Umbilical cord (tissue), 2 donors: Measurements from ENCODE around the gene DACH1. TPM values are rescaled to one million over a fixed set of nuclear protein-coding genes. Genes with fewer than 3 reads are reported as not detected.

Source experiments
- DNase-seq: peaks from one replicate; pipeline ENCODE4 v3.0.0-alpha.2; 2015; ENCODE audit warnings: low spot score
- total RNA-seq: library from RNA; depleted of rRNA; stranded (reverse); fragments of >200 nt; gene quantifications from one replicate; pipeline ENCODE4 v1.2.3, GENCODE V29; 2014; ENCODE audit warnings: low replicate concordance; ENCODE audit not compliant: insufficient read depth

Gene DACH1
- total RNA-seq, 1 donor from 2014 or later: 3.6 TPM

- DNase-seq: no peak
Observed at GRCh38 chr13:71399631-71400215, 467.3 kb downstream of the DACH1 start.

DNA sequence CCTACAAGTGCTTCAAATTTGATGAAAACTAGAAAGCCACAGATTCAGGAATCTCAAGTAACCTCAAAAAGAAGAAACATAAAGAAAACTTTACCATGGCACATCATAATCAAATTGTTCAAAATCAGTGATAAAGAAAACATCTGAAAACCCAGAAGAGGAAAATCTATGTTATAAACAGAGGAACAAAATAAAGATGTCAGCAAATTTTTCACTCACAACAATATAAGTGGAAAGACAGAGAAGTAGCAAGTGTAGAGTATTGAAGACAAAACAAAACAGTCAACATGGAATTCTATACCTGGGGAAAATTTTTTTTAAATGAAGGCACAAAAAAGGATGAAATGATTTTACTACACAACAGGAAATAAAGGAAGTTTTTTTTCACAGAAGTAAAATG is 470.9 kb downstream of the DACH1 start:
- no peak for DNase-seq

DNA sequence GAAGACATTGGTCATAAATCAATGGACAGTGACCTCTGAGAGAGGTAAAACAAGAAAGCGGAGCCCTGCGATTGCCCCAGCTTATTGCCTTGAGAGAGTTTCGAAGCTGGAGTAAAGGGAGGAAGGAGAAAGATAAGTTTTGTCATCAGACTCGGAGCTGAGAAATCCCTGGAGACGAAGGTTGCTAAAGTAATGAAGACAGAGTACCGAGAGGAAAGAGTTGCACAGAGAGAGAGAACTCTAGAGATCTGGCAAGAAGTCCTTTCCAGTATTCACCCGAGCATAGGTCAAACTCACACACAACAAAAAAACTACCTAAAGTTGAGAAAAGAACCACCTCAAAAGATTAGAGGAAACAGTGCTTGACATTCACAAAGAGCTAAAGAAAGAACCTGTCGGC is 472.0 kb downstream of the DACH1 start:
- DNase-seq: no peak

GRCh38 chr13:71394176-71394575 is 472.8 kb downstream of the DACH1 start:
- no peak for DNase-seq
